ENCODE measurements around the gene PPP1R8. TPM values are rescaled to one million over a fixed set of nuclear protein-coding genes. Genes with fewer than 3 reads are reported as not detected.

The PPP1R8 gene
- total RNA-seq, 4 donors from 2014 or later = 32.0 to 58.2 (median 37.2) TPM

DNA sequence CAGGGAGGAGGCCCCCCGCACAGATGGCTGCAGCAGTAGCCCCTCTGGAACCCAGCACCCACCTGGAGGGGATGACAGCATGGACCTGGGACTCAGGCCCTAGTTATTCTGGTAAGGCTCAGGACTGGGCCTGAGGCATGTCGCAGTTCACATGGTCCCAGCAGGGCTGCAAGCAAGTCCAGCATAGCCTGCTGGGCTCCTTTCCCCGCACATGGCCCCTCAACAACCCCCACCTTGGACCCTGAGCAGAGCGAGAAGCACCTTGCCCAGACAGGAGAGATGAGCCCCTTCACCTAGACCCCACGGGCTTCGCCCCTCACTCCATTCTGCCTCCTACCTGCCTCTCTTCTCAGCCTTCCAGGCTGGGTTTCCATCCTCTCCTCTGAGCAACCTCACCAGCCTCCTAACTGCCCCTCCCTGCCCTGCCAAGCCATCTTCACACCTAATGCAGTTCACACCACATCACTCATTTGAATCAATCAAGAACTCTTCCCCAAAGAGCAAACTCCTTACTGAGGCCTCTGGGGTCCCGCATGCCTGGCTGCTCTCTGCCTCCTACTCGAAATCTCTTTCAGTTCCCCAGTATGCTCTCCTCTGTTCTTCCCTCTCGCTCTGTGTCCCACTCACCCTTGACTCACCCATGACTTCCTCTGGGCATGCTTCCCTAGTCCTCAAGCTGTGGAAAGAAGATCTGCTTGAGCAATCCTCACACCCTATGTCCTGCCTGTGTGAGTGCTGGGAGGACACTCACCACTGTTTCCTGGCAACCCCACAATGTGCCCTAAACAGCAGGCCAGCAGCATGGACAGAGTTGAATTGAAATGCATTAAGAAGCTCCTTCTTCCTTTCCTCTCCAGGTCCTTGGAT is 32.3 kb downstream of the PPP1R8 start:
- peak in 1 of 2 donors; percentile 74 for DNase-seq (ENCODE audit: low spot score in 2 of 2)

DNA sequence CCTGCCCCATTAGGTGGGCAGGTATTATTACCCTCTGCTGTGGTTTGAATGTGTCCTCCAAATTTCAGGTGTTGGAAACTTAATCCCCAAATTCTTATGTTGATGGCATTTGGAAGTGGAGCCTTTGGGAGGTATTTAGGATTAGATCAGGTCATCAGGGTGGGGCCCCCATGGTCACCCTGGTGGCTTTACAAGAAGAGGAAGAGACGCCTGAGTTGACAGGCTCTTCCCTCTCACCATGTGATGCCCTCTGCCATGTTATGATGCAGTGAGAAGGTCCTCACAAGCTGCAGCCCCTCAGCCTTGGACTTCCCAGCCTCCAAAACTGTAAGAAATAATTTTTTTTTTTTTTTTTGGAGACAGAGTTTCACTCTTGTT is 32.9 kb downstream of the PPP1R8 start:
- H3K27me3 ChIP-seq = no peaks in the 10 kb centered on the region
- DNase-seq (ENCODE audit: low spot score in 2 of 2) = no peak
- no peaks in the 10 kb centered on the region for H3K9me3 ChIP-seq
- H3K4me1 ChIP-seq = peaks cover 0 to 12% (median 3%) of the 10 kb centered on the region in 4 donors
- H3K4me3 ChIP-seq = no peak overlapping the region
- TF ChIP-seq, protein P1, sequence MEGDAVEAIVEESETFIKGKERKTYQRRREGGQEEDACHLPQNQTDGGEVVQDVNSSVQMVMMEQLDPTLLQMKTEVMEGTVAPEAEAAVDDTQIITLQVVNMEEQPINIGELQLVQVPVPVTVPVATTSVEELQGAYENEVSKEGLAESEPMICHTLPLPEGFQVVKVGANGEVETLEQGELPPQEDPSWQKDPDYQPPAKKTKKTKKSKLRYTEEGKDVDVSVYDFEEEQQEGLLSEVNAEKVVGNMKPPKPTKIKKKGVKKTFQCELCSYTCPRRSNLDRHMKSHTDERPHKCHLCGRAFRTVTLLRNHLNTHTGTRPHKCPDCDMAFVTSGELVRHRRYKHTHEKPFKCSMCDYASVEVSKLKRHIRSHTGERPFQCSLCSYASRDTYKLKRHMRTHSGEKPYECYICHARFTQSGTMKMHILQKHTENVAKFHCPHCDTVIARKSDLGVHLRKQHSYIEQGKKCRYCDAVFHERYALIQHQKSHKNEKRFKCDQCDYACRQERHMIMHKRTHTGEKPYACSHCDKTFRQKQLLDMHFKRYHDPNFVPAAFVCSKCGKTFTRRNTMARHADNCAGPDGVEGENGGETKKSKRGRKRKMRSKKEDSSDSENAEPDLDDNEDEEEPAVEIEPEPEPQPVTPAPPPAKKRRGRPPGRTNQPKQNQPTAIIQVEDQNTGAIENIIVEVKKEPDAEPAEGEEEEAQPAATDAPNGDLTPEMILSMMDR (IDR thresholded peaks at IDR 0.05) = no peak
- TF ChIP-seq EP300 (IDR thresholded peaks at IDR 0.05) (no peak), POLR2A (IDR thresholded peaks at IDR 0.05) (no peak)
- H3K36me3 ChIP-seq = no peaks in the 10 kb centered on the region
- WGBS, 2 donors = 69 to 79% methylated on average over 1 of the region's 1 CpG
- peak overlapping the region in 3 of 4 donors; percentile 55 to 78 (median 57) for H3K27ac ChIP-seq

More for the DNA sequence above, 32.3 kb downstream of the PPP1R8 start:
- Histone ChIP-seq H3K36me3 (no peaks in the 10 kb centered on the region), H3K27me3 (no peaks in the 10 kb centered on the region), H3K9me3 (no peaks in the 10 kb centered on the region), H3K4me3 (no peak overlapping the region), H3K4me1 (peaks cover 0 to 15% (median 6%) of the 10 kb centered on the region in 4 donors), H3K27ac (peak overlapping the region in 3 of 4 donors; percentile 67 to 78 (median 78))
- TF ChIP-seq, protein P1 (IDR thresholded peaks at IDR 0.05) = no peak
- TF ChIP-seq POLR2A (IDR thresholded peaks at IDR 0.05) = peak in 1 of 2 donors; percentile 18
- TF ChIP-seq EP300 (IDR thresholded peaks at IDR 0.05) = peak; percentile 68 to 87
- 69 to 76% methylated on average over 8 to 9 of the region's 9 CpGs for WGBS, 2 donors

DNA sequence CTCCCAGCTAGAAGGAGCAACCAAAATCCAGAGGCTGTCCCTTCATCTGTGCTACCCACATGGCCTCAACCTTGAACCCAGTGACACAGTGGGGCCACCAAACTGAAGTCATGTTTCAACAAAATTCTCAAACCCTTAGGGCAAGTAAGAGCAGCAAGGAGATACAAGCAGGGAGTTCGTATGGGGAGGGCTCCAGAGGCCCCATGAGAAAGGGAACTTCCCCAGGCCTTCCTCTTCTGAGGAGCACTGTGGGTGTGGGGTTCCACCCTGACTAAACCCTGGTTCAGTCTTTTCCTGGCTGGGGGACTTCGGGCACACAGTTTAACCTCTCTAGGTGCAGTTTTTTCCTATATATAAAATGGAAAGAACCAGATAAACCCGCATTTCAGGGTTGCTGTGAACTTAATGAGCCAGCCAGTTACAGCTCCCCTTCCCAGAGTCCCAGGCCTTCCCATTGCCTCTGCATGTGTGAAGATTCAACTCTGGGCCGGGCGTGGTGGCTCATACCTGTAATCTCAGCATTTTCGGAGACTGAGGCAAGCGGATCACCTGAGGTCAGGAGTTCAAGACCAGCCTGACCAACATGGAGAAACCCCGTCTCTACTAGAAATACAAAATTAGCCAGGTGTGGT is 33.8 kb downstream of the PPP1R8 start:
- peak overlapping the region in 3 of 4 donors; percentile 55 to 78 (median 57) for H3K27ac ChIP-seq
- H3K27me3 ChIP-seq = no peaks in the 10 kb centered on the region
- WGBS, 2 donors = 78 to 84% methylated on average over 8 of the region's 8 CpGs

DNA sequence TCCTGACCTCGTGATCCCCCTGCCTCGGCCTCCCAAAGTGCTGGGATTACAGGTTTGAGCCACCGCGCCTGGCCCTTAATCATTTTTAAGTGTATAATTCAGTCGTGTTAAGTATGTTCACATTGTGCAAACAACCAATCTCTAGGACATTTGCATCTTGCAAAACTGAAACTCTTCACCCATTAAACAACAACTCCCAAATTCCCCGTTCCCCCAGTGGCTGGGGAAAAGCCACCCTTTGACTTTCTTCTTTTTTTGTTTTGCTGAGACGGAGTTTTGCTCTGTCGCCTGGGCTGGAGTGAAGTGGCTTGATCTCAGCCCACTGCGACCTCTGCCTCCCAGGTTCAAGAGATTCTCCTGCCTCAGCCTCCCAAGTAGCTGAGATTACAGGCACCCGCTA is 35.2 kb downstream of the PPP1R8 start:
- Histone ChIP-seq H3K36me3 (no peaks in the 10 kb centered on the region), H3K27me3 (no peaks in the 10 kb centered on the region), H3K4me1 (peaks cover 0 to 23% (median 2%) of the 10 kb centered on the region in 4 donors), H3K4me3 (no peak overlapping the region), H3K9me3 (no peaks in the 10 kb centered on the region), H3K27ac (no peak overlapping the region)
- WGBS, 2 donors = 90 to 91% methylated on average over 10 of the region's 10 CpGs
- TF ChIP-seq EP300 (IDR thresholded peaks at IDR 0.05) (no peak), POLR2A (IDR thresholded peaks at IDR 0.05) (no peak)
- TF ChIP-seq, protein P1 (IDR thresholded peaks at IDR 0.05) = no peak
- DNase-seq (ENCODE audit: low spot score in 2 of 2) = no peak

More for the DNA sequence above, 33.8 kb downstream of the PPP1R8 start:
- H3K36me3 ChIP-seq = no peaks in the 10 kb centered on the region
- no peaks in the 10 kb centered on the region for H3K9me3 ChIP-seq
- peaks cover 0 to 18% (median 2%) of the 10 kb centered on the region in 4 donors for H3K4me1 ChIP-seq
- no peak for DNase-seq (ENCODE audit: low spot score in 2 of 2)
- no peak overlapping the region for H3K4me3 ChIP-seq
- TF ChIP-seq, protein P1 (IDR thresholded peaks at IDR 0.05) = no peak
- TF ChIP-seq EP300 (IDR thresholded peaks at IDR 0.05) (peak in 1 of 2 donors; percentile 21), POLR2A (IDR thresholded peaks at IDR 0.05) (no peak)

DNA sequence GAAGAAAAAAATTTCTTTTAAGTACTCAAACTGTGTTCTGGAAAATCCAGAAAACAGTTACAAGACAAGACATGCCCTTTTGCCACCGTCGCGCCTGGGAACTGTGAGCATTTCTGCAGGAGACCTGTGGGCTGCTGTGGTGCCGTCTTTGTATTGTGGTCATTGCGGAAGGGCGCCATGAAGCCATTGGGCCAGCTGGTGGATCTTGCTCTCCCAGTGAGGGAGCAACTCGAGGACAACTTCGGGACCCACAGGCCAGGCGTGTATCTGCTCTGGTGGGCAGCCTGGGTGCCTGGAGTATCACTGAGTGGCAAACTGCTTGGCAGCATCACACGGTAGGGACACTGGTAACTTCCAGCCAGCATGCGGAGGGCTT is 38.0 kb downstream of the PPP1R8 start:
- no peaks in the 10 kb centered on the region for H3K36me3 ChIP-seq
- no peak overlapping the region for H3K4me3 ChIP-seq
- H3K9me3 ChIP-seq = no peaks in the 10 kb centered on the region
- 85 to 86% methylated on average over 9 to 11 of the region's 11 CpGs for WGBS, 2 donors
- no peak for DNase-seq (ENCODE audit: low spot score in 2 of 2)
- H3K27me3 ChIP-seq = peaks cover 0 to 11% of the 10 kb centered on the region in 2 donors
- H3K4me1 ChIP-seq = peaks cover 0 to 19% (median 9%) of the 10 kb centered on the region in 4 donors
- peak overlapping the region in 1 of 4 donors; percentile 62 for H3K27ac ChIP-seq
- TF ChIP-seq EP300 (IDR thresholded peaks at IDR 0.05) = no peak
- TF ChIP-seq, protein P1 (IDR thresholded peaks at IDR 0.05) = no peak
- TF ChIP-seq POLR2A (IDR thresholded peaks at IDR 0.05) = no peak
